GM03348 (cell line): Measurements from ENCODE around the gene DUSP6.
A peak's percentile ranks its signal among the peaks of the same experiment; 100 is the strongest.

Source experiments
- DNase-seq: peaks from one replicate; pipeline ENCODE4 v3.0.0; 2012; ENCODE audit warnings: low spot score

The DUSP6 gene

GRCh38 chr12:89373763-89374572 lies 21.7 kb upstream of the DUSP6 start:
- DNase-seq = peak; percentile 82

- no peak for DNase-seq
Measured at GRCh38 chr12:89372584-89373370, 20.5 kb upstream of the DUSP6 start.

GRCh38 chr12:89370850-89371249 lies 18.5 kb upstream of the DUSP6 start:
- DNase-seq = peak; percentile 62

GRCh38 chr12:89370421-89370831 lies 18.1 kb upstream of the DUSP6 start:
- DNase-seq = no peak

GRCh38 chr12:89369166-89369565 lies 16.9 kb upstream of the DUSP6 start:
- no peak for DNase-seq

GRCh38 chr12:89368391-89368790 lies 16.1 kb upstream of the DUSP6 start:
- DNase-seq = no peak

GRCh38 chr12:89366676-89367364 lies 14.5 kb upstream of the DUSP6 start:
- DNase-seq = no peak

GRCh38 chr12:89364631-89365030 lies 12.3 kb upstream of the DUSP6 start:
- no peak for DNase-seq

- DNase-seq = no peak
Measured at GRCh38 chr12:89364058-89364457, 11.8 kb upstream of the DUSP6 start.

GRCh38 chr12:89363582-89363981 lies 11.3 kb upstream of the DUSP6 start:
- no peak for DNase-seq

- no peak for DNase-seq
Measured at GRCh38 chr12:89363084-89363483, 10.8 kb upstream of the DUSP6 start.

GRCh38 chr12:89359615-89360014 lies 7.3 kb upstream of the DUSP6 start:
- no peak for DNase-seq

GRCh38 chr12:89358805-89359204 lies 6.5 kb upstream of the DUSP6 start:
- DNase-seq = no peak

- DNase-seq = no peak
Measured at GRCh38 chr12:89357297-89357730, 5.0 kb upstream of the DUSP6 start.

- no peak for DNase-seq
Measured at GRCh38 chr12:89356069-89356665, 3.9 kb upstream of the DUSP6 start.

GRCh38 chr12:89355243-89356068 lies 3.2 kb upstream of the DUSP6 start:
- no peak for DNase-seq

GRCh38 chr12:89354612-89355067 lies 2.3 kb upstream of the DUSP6 start:
- DNase-seq = no peak

- DNase-seq = peak; percentile 80
Measured at GRCh38 chr12:89353823-89354611, 1.7 kb upstream of the DUSP6 start.

- peak; percentile 90 for DNase-seq
Measured at GRCh38 chr12:89353188-89353822, 1.0 kb upstream of the DUSP6 start.

- DNase-seq = no peak
Measured at GRCh38 chr12:89352242-89352491, 134 bp downstream of the DUSP6 start.
